ENCODE measurements around the gene B3GALT4.
"Not testable (repeated sequence)": the region's sequence is repeated elsewhere in the genome, so short reads cannot be mapped to it uniquely, and the experiment has no call there.

B3GALT4 gene

GRCh38 chr6:33251395-33252012, 25.4 kb upstream of the B3GALT4 start:
- no peak for DNase-seq (ENCODE audit: low read depth, low spot score)
- in situ Hi-C loops (cut with HindIII; ENCODE audit: low sequenced_read_pairs): no loop called here
- no peak for TF ChIP-seq CTCF (IDR thresholded peaks at IDR 0.05; ENCODE audit: low read depth, low read length)
- no peak overlapping the region for H3K4me3 ChIP-seq (ENCODE audit: low read depth, low read length)

GRCh38 chr6:33252759-33253158, 24.2 kb upstream of the B3GALT4 start:
- in situ Hi-C loops (cut with HindIII; ENCODE audit: low sequenced_read_pairs): no loop called here
- H3K4me3 ChIP-seq (ENCODE audit: low read depth, low read length): no peak overlapping the region
- no peak for DNase-seq (ENCODE audit: low read depth, low spot score)
- TF ChIP-seq CTCF (IDR thresholded peaks at IDR 0.05; ENCODE audit: low read depth, low read length): no peak

GRCh38 chr6:33254591-33254990, 22.3 kb upstream of the B3GALT4 start:
- H3K4me3 ChIP-seq (ENCODE audit: low read depth, low read length): no peak overlapping the region
- in situ Hi-C loops (cut with HindIII; ENCODE audit: low sequenced_read_pairs): no loop called here
- no peak for DNase-seq (ENCODE audit: low read depth, low spot score)
- TF ChIP-seq CTCF (IDR thresholded peaks at IDR 0.05; ENCODE audit: low read depth, low read length): no peak

- TF ChIP-seq CTCF (IDR thresholded peaks at IDR 0.05; ENCODE audit: low read depth, low read length): no peak
- in situ Hi-C loops (cut with HindIII; ENCODE audit: low sequenced_read_pairs): no loop called here
- no peak overlapping the region for H3K4me3 ChIP-seq (ENCODE audit: low read depth, low read length)
- DNase-seq (ENCODE audit: low read depth, low spot score): no peak
These were observed 17.9 kb upstream of the B3GALT4 start for GRCh38 chr6:33259032-33259431.

- in situ Hi-C loops (cut with HindIII; ENCODE audit: low sequenced_read_pairs): not testable (repeated sequence)
These were observed 14.4 kb upstream of the B3GALT4 start for GRCh38 chr6:33262490-33262889.

GRCh38 chr6:33264015-33264414, 12.9 kb upstream of the B3GALT4 start:
- no peak for DNase-seq (ENCODE audit: low read depth, low spot score)
- no peak for TF ChIP-seq CTCF (IDR thresholded peaks at IDR 0.05; ENCODE audit: low read depth, low read length)
- in situ Hi-C loops (cut with HindIII; ENCODE audit: low sequenced_read_pairs): no loop called here
- no peak overlapping the region for H3K4me3 ChIP-seq (ENCODE audit: low read depth, low read length)

More at GRCh38 chr6:33262490-33262889, 14.4 kb upstream of the B3GALT4 start:
- H3K4me3 ChIP-seq (ENCODE audit: low read depth, low read length); DNase-seq (ENCODE audit: low read depth, low spot score): not testable (repeated sequence)

- H3K4me3 ChIP-seq (ENCODE audit: low read depth, low read length): peak overlapping the region; percentile 84
- in situ Hi-C loops (cut with HindIII; ENCODE audit: low sequenced_read_pairs): no loop called here
- TF ChIP-seq CTCF (IDR thresholded peaks at IDR 0.05; ENCODE audit: low read depth, low read length): no peak
- DNase-seq (ENCODE audit: low read depth, low spot score): no peak
These were observed 5.8 kb upstream of the B3GALT4 start for GRCh38 chr6:33271117-33271467.
